ENCODE data around the gene CDKN2D. TPM values are rescaled to one million over a fixed set of nuclear protein-coding genes. Genes with fewer than 3 reads are reported as not detected.
"Not testable (repeated sequence)": the region's sequence is repeated elsewhere in the genome, so short reads cannot be mapped to it uniquely, and the experiment has no call there.

The CDKN2D gene
- total RNA-seq, 1 donor from 2014 or later = 14.9 TPM

GRCh38 chr19:10554760-10555609 is 13.8 kb downstream of the CDKN2D start:
- ATAC-seq = no peak
- DNase-seq (ENCODE audit: low spot score) = no peak
- intact Hi-C loops (cut with DNase I) = no loop called here

- ATAC-seq (no peak), DNase-seq (ENCODE audit: low spot score) (no peak)
- intact Hi-C loops (cut with DNase I) = no loop called here
These were observed 14.8 kb downstream of the CDKN2D start for GRCh38 chr19:10553943-10554381.

- DNase-seq (ENCODE audit: low spot score) = no peak
These were observed 15.6 kb downstream of the CDKN2D start for GRCh38 chr19:10553087-10553667.

GRCh38 chr19:10552510-10553053 is 16.2 kb downstream of the CDKN2D start:
- ATAC-seq = peak; percentile 58
- no peak for DNase-seq (ENCODE audit: low spot score)
- intact Hi-C loops (cut with DNase I) = no loop called here

More at GRCh38 chr19:10553087-10553667, 15.6 kb downstream of the CDKN2D start:
- ATAC-seq = peak; percentile 23
- intact Hi-C loops (cut with DNase I) = no loop called here

- DNase-seq (ENCODE audit: low spot score) (no peak), ATAC-seq (peak; percentile 4)
- intact Hi-C loops (cut with DNase I) = no loop called here
These were observed 17.0 kb downstream of the CDKN2D start for GRCh38 chr19:10551698-10552301.

GRCh38 chr19:10551006-10551405 is 17.8 kb downstream of the CDKN2D start:
- ATAC-seq; DNase-seq (ENCODE audit: low spot score); intact Hi-C loops (cut with DNase I): not testable (repeated sequence)

- ATAC-seq (no peak), DNase-seq (ENCODE audit: low spot score) (no peak)
- intact Hi-C loops (cut with DNase I) = no loop called here
These were observed 18.4 kb downstream of the CDKN2D start for GRCh38 chr19:10550336-10550735.

- DNase-seq (ENCODE audit: low spot score) (no peak), ATAC-seq (no peak)
- intact Hi-C loops (cut with DNase I) = no loop called here
These were observed 19.0 kb downstream of the CDKN2D start for GRCh38 chr19:10549733-10550132.

GRCh38 chr19:10548746-10549276 is 20.0 kb downstream of the CDKN2D start:
- ATAC-seq (no peak), DNase-seq (ENCODE audit: low spot score) (no peak)
- intact Hi-C loops (cut with DNase I) = no loop called here

- intact Hi-C loops (cut with DNase I) = no loop called here
- no peak for ATAC-seq
- no peak for DNase-seq (ENCODE audit: low spot score)
These were observed 22.0 kb downstream of the CDKN2D start for GRCh38 chr19:10546817-10547216.

GRCh38 chr19:10544753-10545251 is 24.0 kb downstream of the CDKN2D start:
- ATAC-seq = no peak
- no peak for DNase-seq (ENCODE audit: low spot score)
- intact Hi-C loops (cut with DNase I) = no loop called here

- intact Hi-C loops (cut with DNase I) = no loop called here
- ATAC-seq (peak; percentile 25), DNase-seq (ENCODE audit: low spot score) (no peak)
These were observed 24.5 kb downstream of the CDKN2D start for GRCh38 chr19:10544242-10544752.

- ATAC-seq (peak; percentile 89), DNase-seq (ENCODE audit: low spot score) (peak; percentile 85)
- intact Hi-C loops (cut with DNase I) = no loop called here
These were observed 25.1 kb downstream of the CDKN2D start, which contains the start of gene ATG4D for GRCh38 chr19:10543420-10544241. ATG4D (plus strand) TSS chr19:10543904; CDS start chr19:10544091, 187 bp downstream.

- intact Hi-C loops (cut with DNase I) = no loop called here
- DNase-seq (ENCODE audit: low spot score) = no peak
- ATAC-seq = no peak
These were observed 25.7 kb downstream of the CDKN2D start for GRCh38 chr19:10543059-10543419.

- intact Hi-C loops (cut with DNase I); ATAC-seq; DNase-seq (ENCODE audit: low spot score): not testable (repeated sequence)
These were observed 29.8 kb downstream of the CDKN2D start for GRCh38 chr19:10539016-10539415.

GRCh38 chr19:10538204-10538983 is 30.4 kb downstream of the CDKN2D start:
- DNase-seq (ENCODE audit: low spot score) (no peak), ATAC-seq (no peak)
- intact Hi-C loops (cut with DNase I) = no loop called here

GRCh38 chr19:10537668-10538067 is 31.1 kb downstream of the CDKN2D start:
- no peak for ATAC-seq
- intact Hi-C loops (cut with DNase I) = no loop called here
- DNase-seq (ENCODE audit: low spot score) = no peak

Measured in sciatic nerve (tissue), 2 donors.